ENCODE measurements around the gene CDH12.
"Not testable (repeated sequence)": the region's sequence is repeated elsewhere in the genome, so short reads cannot be mapped to it uniquely, and the experiment has no call there.

DNA sequence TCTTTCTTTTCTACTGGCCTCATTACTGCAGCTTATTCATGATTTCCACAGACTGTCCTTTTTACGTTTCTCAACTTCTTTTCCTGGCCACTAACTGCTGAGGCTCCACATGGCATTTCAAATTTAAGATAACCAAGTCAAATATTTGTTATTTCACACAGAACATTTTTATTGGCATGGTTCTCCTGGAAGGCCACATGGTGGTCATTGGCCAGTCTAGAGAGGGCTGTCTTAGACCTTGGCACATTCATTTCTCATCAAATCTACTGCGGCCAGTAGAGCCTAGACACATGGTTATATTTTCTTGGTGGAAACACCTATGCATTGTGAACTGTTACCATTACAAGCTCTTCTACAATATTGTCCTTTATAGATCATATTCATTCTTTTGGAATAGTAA, 644.7 kb downstream of the CDH12 start:
- TF ChIP-seq SNAI2 (CRISPR knock-in tag; IDR thresholded peaks at IDR 0.05); PPARA (CRISPR knock-in tag; IDR thresholded peaks at IDR 0.05; ENCODE audit: borderline replicate concordance); BACH2 (CRISPR knock-in tag; IDR thresholded peaks at IDR 0.05; ENCODE audit: borderline replicate concordance); CSDC2 (CRISPR knock-in tag; IDR thresholded peaks at IDR 0.05); ZFP30 (CRISPR knock-in tag; IDR thresholded peaks at IDR 0.05); RARB (CRISPR knock-in tag; IDR thresholded peaks at IDR 0.05); ISL1 (CRISPR knock-in tag; IDR thresholded peaks at IDR 0.05); ARNTL (CRISPR knock-in tag; IDR thresholded peaks at IDR 0.05; ENCODE audit: borderline replicate concordance, low read depth): not testable (repeated sequence)
- TF ChIP-seq, protein P1, sequence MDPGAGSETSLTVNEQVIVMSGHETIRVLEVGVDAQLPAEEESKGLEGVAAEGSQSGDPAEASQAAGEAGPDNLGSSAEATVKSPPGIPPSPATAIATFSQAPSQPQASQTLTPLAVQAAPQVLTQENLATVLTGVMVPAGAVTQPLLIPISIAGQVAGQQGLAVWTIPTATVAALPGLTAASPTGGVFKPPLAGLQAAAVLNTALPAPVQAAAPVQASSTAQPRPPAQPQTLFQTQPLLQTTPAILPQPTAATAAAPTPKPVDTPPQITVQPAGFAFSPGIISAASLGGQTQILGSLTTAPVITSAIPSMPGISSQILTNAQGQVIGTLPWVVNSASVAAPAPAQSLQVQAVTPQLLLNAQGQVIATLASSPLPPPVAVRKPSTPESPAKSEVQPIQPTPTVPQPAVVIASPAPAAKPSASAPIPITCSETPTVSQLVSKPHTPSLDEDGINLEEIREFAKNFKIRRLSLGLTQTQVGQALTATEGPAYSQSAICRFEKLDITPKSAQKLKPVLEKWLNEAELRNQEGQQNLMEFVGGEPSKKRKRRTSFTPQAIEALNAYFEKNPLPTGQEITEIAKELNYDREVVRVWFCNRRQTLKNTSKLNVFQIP (CRISPR knock-in tag; IDR thresholded peaks at IDR 0.05; ENCODE audit: borderline replicate concordance, low read depth): not testable (repeated sequence)
- TF ChIP-seq, protein P2, sequence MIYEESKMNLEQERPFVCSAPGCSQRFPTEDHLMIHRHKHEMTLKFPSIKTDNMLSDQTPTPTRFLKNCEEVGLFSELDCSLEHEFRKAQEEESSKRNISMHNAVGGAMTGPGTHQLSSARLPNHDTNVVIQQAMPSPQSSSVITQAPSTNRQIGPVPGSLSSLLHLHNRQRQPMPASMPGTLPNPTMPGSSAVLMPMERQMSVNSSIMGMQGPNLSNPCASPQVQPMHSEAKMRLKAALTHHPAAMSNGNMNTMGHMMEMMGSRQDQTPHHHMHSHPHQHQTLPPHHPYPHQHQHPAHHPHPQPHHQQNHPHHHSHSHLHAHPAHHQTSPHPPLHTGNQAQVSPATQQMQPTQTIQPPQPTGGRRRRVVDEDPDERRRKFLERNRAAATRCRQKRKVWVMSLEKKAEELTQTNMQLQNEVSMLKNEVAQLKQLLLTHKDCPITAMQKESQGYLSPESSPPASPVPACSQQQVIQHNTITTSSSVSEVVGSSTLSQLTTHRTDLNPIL (CRISPR knock-in tag; IDR thresholded peaks at IDR 0.05; ENCODE audit: low read depth): not testable (repeated sequence)
